Esophagus squamous epithelium (tissue), 5 donors: Measurements from ENCODE around the gene MTRFR. TPM values are rescaled to one million over a fixed set of nuclear protein-coding genes. Genes with fewer than 3 reads are reported as not detected.

Experiments used
- DNase-seq: peaks from one replicate; lab custom pipeline; 2025; lab: John Stamatoyannopoulos, UW
- H3K27ac ChIP-seq, 4 donors: fragments of 200-600 bp; sonication (generic); one replicate each; pipeline ENCODE4 v1.5.1; 2016 to 2019; ENCODE audit warnings: mild to moderate bottlenecking in 1 of 4
- H3K27me3 ChIP-seq, 4 donors: fragments of 200-600 bp; sonication (generic); 1 replicate in 3 of 4; 2 replicates in 1 of 4; pipeline versions ENCODE4 v1.5.1 to v1.6.0; 2017 to 2021; ENCODE audit warnings: antibody characterized with exemption in 1 of 4
- H3K36me3 ChIP-seq, 3 donors: fragments of 200-600 bp; sonication (generic); one replicate each; pipeline ENCODE4 v1.5.1; 2016 to 2019
- H3K4me1 ChIP-seq, 3 donors: fragments of 200-600 bp; sonication (generic); one replicate each; pipeline ENCODE4 v1.5.1; 2017 to 2019
- H3K4me3 ChIP-seq, 4 donors: fragments of 200-600 bp; sonication (generic); 1 replicate in 3 of 4; 2 replicates in 1 of 4; pipeline ENCODE4 v1.5.1; 2016 to 2019; ENCODE audit warnings: mild to moderate bottlenecking in 2 of 4, moderate library complexity in 1 of 4
- H3K9me3 ChIP-seq, 3 donors: fragments of 200-600 bp; sonication (generic); one replicate each; pipeline ENCODE4 v1.5.1; 2016 to 2019
- POLR2A ChIP-seq, 4 donors: fragments of 450-650 bp; IDR thresholded peaks; one replicate each; pipeline ENCODE4 v1.6.1; 2017; ENCODE audit warnings: antibody characterized with exemption in 4 of 4, mild to moderate bottlenecking in 4 of 4, moderate library complexity in 3 of 4
- WGBS, 2 donors: methylation state at CpG; one replicate each; pipeline ENCODE4 v1.1.5; 2018; 5-methylcytosine and 5-hydroxymethylcytosine counted together
- intact Hi-C: fragments of 100-400 bp; cut with DNase I; formaldehyde crosslinking; loops from one replicate; pipeline ENCODE4 v1.15.0; 2022
- total RNA-seq, 4 donors: library from RNA; depleted of rRNA; stranded (reverse); fragments of >200 nt; gene quantifications; one replicate each; pipeline ENCODE4 v1.1.0, GENCODE V29; 2016
- TF ChIP-seq, protein P1 (sequence below), 6 experiments: fragments of 450-650 bp in 4 of 6; fragments of 200-600 bp in 2 of 6; sonication (generic) in 2 of 6; IDR thresholded peaks; one replicate each; pipeline ENCODE4 v1.5.1; 2016 to 2019; ENCODE audit warnings: antibody characterized with exemption in 6 of 6, mild to moderate bottlenecking in 4 of 6, moderate library complexity in 4 of 6
- donor health status: DM: yes; HTN: yes; CAD: no.

MTRFR gene
- total RNA-seq, 4 donors from 2014 or later: 5.3 to 11.4 (median 7.2) TPM

DNA sequence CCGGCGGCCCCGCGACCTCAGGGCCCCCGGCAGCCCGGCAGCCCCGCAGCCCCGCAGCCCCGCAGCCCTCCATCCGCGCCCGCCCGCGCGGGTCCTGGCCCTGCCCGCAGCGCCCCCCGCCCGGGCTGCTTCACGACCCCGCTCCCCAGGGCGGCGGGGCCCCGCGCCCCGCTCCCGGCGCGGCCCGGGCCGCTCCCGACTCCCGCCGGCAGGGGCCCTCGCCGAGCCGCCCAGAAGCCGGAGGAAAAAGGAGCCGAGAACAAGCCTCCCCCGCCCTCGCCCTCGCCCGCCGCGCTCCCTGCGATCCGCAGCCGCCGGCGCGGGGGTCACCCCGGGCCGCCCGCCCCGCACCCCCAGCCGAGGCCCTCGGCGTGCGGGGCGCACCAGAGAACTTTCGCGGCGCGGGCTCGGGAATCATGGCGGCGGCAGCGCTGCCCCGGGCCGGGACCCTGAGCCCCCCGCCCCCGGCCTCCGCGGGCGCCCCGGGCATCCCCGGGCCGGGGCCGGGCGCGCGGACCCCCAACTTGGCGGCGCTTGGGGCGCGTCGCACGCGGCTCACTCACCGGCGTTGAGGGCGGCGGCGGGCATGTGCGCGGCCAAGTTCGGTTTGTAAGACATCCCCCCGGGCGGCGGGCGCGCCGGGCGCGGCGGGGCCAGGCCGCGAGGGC, 37.9 kb downstream of the MTRFR start:
- intact Hi-C loops: no loop called here
- no CpG with 5 or more reads among the region's 108 CpGs for WGBS, 2 donors
- Histone ChIP-seq H3K27ac (peak overlapping the region; percentile 90 to 95 (median 94)), H3K27me3 (no peaks in the 10 kb centered on the region), H3K9me3 (no peaks in the 10 kb centered on the region), H3K4me1 (peaks cover 14 to 56% (median 26%) of the 10 kb centered on the region in 3 donors), H3K36me3 (peaks cover 0 to 18% (median 0%) of the 10 kb centered on the region in 3 donors), H3K4me3 (peak overlapping the region; percentile 68 to 84 (median 76))
- TF ChIP-seq, protein P1, sequence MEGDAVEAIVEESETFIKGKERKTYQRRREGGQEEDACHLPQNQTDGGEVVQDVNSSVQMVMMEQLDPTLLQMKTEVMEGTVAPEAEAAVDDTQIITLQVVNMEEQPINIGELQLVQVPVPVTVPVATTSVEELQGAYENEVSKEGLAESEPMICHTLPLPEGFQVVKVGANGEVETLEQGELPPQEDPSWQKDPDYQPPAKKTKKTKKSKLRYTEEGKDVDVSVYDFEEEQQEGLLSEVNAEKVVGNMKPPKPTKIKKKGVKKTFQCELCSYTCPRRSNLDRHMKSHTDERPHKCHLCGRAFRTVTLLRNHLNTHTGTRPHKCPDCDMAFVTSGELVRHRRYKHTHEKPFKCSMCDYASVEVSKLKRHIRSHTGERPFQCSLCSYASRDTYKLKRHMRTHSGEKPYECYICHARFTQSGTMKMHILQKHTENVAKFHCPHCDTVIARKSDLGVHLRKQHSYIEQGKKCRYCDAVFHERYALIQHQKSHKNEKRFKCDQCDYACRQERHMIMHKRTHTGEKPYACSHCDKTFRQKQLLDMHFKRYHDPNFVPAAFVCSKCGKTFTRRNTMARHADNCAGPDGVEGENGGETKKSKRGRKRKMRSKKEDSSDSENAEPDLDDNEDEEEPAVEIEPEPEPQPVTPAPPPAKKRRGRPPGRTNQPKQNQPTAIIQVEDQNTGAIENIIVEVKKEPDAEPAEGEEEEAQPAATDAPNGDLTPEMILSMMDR (IDR thresholded peaks at IDR 0.05): peak in 5 of 6 experiments; percentile 25 to 82 (median 66)
- TF ChIP-seq POLR2A (IDR thresholded peaks at IDR 0.05): no peak
- DNase-seq: no peak

DNA sequence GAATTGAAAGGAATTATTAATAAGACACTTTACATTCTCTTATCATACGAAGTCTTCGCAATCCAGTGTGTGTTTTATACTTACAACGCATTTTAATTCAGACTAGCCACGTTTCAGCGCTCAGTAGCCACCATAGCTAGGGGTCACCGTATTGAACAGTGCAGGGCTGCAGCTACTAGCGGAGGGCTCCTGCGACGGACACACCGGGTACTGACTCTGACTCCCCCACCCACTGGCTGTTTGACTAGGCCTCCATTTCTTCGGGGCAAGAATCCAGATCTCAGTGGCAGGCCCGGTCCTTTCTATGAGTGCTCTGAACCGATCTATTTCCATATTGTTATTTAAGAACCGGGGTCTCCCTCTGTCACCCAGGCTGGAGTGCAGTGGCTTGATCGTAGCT, 39.9 kb downstream of the MTRFR start:
- H3K27me3 ChIP-seq: no peaks in the 10 kb centered on the region
- no peaks in the 10 kb centered on the region for H3K9me3 ChIP-seq
- DNase-seq: no peak
- no peak overlapping the region for H3K4me3 ChIP-seq
- no peak for TF ChIP-seq POLR2A (IDR thresholded peaks at IDR 0.05)
- TF ChIP-seq, protein P1 (IDR thresholded peaks at IDR 0.05): no peak
- H3K27ac ChIP-seq: no peak overlapping the region
- WGBS, 2 donors: 85 to 86% methylated on average over 12 to 15 of the region's 15 CpGs
- intact Hi-C loops: no loop called here
- no peaks in the 10 kb centered on the region for H3K36me3 ChIP-seq
- peaks cover 13 to 36% (median 21%) of the 10 kb centered on the region in 3 donors for H3K4me1 ChIP-seq

DNA sequence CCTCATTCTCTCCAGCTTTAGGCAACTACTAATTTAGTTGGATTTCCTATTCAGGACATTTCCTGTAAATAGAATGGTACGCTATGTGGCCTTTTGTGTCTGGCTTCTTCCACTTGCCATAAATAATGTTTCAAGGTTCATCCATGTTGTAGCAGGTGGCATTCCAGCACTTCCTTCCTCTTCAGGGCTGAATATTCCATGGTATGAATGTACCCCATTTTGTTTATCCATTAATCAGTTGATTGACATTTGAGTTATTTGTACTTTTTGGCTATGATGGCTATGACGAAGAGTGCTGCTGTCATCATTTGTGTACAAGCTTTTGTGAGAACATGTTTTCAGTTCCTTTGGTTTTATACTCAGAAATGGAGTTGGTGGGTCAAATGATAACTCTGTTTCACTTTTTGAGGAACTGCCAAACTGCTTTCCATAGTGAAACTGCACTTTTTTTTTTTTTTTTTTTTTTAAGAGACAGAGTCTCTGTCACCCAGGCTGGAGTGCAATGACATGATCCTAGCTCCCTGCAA, 44.9 kb downstream of the MTRFR start:
- H3K4me3 ChIP-seq: no peak overlapping the region
- DNase-seq: no peak
- H3K36me3 ChIP-seq: no peaks in the 10 kb centered on the region
- intact Hi-C loops: no loop called here
- no peaks in the 10 kb centered on the region for H3K27me3 ChIP-seq
- no peak for TF ChIP-seq POLR2A (IDR thresholded peaks at IDR 0.05)
- TF ChIP-seq, protein P1 (IDR thresholded peaks at IDR 0.05): no peak
- no peaks in the 10 kb centered on the region for H3K4me1 ChIP-seq
- 43 to 63% methylated on average over 2 of the region's 2 CpGs for WGBS, 2 donors
- H3K27ac ChIP-seq: peak overlapping the region in 3 of 4 donors; percentile 10 to 59 (median 25)
- no peaks in the 10 kb centered on the region for H3K9me3 ChIP-seq

DNA sequence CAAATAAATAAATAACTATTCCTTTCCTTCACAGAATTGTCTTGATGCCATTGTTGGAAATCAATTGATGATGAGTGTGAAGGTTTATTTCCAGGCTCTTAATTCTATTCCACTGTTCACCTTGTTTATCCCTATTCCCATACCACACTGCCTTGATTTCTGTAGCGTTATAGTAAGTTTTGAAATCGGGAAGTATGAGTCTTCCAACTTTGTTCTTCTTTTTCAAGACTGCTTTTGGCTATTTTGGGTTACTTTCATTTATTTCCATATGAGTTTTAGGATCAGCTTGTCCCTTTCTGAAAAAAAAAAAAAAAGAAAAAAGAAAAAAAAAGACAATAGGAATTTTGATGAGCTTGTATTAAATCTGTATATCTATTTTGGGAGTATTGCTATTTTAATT, 47.7 kb downstream of the MTRFR start:
- Histone ChIP-seq H3K4me3 (no peak overlapping the region), H3K27ac (no peak overlapping the region), H3K27me3 (no peaks in the 10 kb centered on the region), H3K36me3 (no peaks in the 10 kb centered on the region), H3K4me1 (no peaks in the 10 kb centered on the region), H3K9me3 (no peaks in the 10 kb centered on the region)
- intact Hi-C loops: no loop called here
- no peak for DNase-seq
- 66 to 90% methylated on average over 2 of the region's 2 CpGs for WGBS, 2 donors
- TF ChIP-seq, protein P1 (IDR thresholded peaks at IDR 0.05): no peak
- TF ChIP-seq POLR2A (IDR thresholded peaks at IDR 0.05): no peak

DNA sequence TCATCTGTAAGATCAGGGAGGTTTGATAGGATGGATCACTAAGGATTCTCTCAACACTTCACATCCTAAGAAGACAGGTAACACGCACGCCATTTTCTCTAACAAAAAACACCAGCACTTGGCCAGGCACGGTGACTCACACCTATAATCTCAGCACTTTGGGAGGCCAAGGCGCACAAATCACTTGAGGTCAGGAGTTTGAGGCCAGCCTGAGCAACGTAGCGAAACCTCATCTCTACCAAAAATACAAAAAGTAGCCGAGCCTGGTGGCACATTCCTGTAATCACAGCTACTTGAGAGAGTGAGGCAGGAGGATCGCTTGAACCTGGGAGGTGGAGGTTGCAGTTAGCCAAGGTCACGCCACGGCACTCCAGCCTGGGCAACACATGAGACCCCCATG, 48.9 kb downstream of the MTRFR start:
- WGBS, 2 donors: 88 to 90% methylated on average over 9 to 10 of the region's 10 CpGs
- H3K36me3 ChIP-seq: no peaks in the 10 kb centered on the region
- no peaks in the 10 kb centered on the region for H3K27me3 ChIP-seq
- TF ChIP-seq POLR2A (IDR thresholded peaks at IDR 0.05): no peak
- H3K27ac ChIP-seq: no peak overlapping the region
- H3K9me3 ChIP-seq: no peaks in the 10 kb centered on the region
- H3K4me1 ChIP-seq: no peaks in the 10 kb centered on the region
- no peak overlapping the region for H3K4me3 ChIP-seq
- no peak for DNase-seq
- intact Hi-C loops: no loop called here
